ENCODE data around the gene ADK. TPM values are rescaled to one million over a fixed set of nuclear protein-coding genes. Genes with fewer than 3 reads are reported as not detected.

Gene ADK
- total and polyA plus RNA-seq, 2 experiments from 2014 or later, result 46.7 to 53.7 TPM

DNA sequence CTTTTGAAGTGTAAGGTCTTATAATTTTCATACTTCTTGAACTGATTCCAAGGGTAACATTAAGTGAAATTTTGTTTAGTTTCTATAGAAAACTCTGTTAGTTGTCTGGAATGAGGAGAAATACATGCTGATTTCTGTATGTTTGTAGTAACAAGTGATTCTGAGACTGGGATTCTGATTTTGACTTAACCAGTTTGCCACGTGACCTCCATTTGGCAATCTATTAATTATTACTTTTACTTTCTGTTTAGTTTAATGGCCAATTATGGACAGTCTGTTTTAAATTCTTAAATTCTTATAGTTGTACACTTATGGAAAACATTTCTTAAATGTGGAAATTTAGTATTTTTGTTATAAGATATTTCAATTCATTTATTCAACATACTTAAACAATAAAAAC, 163.1 kb downstream of the ADK start:
- Histone ChIP-seq H4K20me1 (ENCODE audit: insufficient read depth, poor library complexity, severe bottlenecking) (no peaks in the 10 kb centered on the region), H3K36me3 (replicated peaks; ENCODE audit: insufficient read depth, low read depth) (no peaks in the 10 kb centered on the region), H3K79me2 (no peaks in the 10 kb centered on the region), H3K27me3 (no peaks in the 10 kb centered on the region), H3K27ac (no peak overlapping the region), H3K9me3 (ENCODE audit: low read depth) (no peaks in the 10 kb centered on the region), H2AFZ (no peak overlapping the region), H3K4me3 (no peak overlapping the region), H3K4me2 (no peak overlapping the region), H3K9me2 (replicated peaks; ENCODE audit: insufficient read depth) (no peaks in the 10 kb centered on the region), H3K4me1 (ENCODE audit: insufficient read depth) (no peaks in the 10 kb centered on the region)
- TF ChIP-seq EZH2phosphoT487 (IDR thresholded peaks at IDR 0.05; ENCODE audit: low read depth, severe bottlenecking, unreplicated experiment), result no peak
- no peak for TF ChIP-seq EZH2 (IDR thresholded peaks at IDR 0.05; ENCODE audit: borderline replicate concordance)
- TF ChIP-seq, protein P1, sequence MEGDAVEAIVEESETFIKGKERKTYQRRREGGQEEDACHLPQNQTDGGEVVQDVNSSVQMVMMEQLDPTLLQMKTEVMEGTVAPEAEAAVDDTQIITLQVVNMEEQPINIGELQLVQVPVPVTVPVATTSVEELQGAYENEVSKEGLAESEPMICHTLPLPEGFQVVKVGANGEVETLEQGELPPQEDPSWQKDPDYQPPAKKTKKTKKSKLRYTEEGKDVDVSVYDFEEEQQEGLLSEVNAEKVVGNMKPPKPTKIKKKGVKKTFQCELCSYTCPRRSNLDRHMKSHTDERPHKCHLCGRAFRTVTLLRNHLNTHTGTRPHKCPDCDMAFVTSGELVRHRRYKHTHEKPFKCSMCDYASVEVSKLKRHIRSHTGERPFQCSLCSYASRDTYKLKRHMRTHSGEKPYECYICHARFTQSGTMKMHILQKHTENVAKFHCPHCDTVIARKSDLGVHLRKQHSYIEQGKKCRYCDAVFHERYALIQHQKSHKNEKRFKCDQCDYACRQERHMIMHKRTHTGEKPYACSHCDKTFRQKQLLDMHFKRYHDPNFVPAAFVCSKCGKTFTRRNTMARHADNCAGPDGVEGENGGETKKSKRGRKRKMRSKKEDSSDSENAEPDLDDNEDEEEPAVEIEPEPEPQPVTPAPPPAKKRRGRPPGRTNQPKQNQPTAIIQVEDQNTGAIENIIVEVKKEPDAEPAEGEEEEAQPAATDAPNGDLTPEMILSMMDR (IDR thresholded peaks at IDR 0.05; ENCODE audit: poor library complexity), result no peak
- 84% methylated on average over 1 of the region's 1 CpG for WGBS (ENCODE audit: low lambda C conversion rate, missing lambda C conversion rate)
- no peak for DNase-seq (ENCODE audit: low spot score)

DNA sequence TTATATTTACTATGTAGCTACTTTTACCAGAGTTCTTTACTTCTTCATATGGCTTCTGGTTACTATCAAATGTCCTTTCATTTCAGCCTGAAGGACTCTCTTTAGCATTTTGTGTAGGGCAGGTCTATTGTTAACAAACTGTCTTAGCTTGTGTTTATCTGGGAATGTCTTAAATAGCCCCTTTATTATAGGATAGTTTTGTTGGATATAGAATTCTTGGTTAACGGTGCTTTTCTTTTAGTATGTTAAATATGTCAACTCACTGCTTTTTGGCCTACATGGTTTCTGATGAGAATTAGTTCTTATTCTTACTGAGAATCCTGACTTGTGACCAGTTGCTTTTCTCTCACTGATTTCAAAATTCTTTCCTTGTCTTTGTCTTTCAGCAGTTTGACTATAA, 169.0 kb downstream of the ADK start:
- Histone ChIP-seq H3K27me3 (no peaks in the 10 kb centered on the region), H3K9me2 (replicated peaks; ENCODE audit: insufficient read depth) (no peaks in the 10 kb centered on the region), H3K36me3 (replicated peaks; ENCODE audit: insufficient read depth, low read depth) (no peaks in the 10 kb centered on the region), H2AFZ (no peak overlapping the region), H3K4me3 (no peak overlapping the region), H3K4me1 (ENCODE audit: insufficient read depth) (no peaks in the 10 kb centered on the region), H3K4me2 (no peak overlapping the region), H3K27ac (no peak overlapping the region), H3K9me3 (ENCODE audit: low read depth) (peaks cover 13% of the 10 kb centered on the region), H4K20me1 (ENCODE audit: insufficient read depth, poor library complexity, severe bottlenecking) (no peaks in the 10 kb centered on the region), H3K79me2 (no peaks in the 10 kb centered on the region)
- 92% methylated on average over 1 of the region's 1 CpG for WGBS (ENCODE audit: low lambda C conversion rate, missing lambda C conversion rate)
- TF ChIP-seq, protein P1 (IDR thresholded peaks at IDR 0.05; ENCODE audit: poor library complexity), result no peak
- no peak for TF ChIP-seq EZH2phosphoT487 (IDR thresholded peaks at IDR 0.05; ENCODE audit: low read depth, severe bottlenecking, unreplicated experiment)
- no peak for TF ChIP-seq EZH2 (IDR thresholded peaks at IDR 0.05; ENCODE audit: borderline replicate concordance)
- DNase-seq (ENCODE audit: low spot score), result no peak

DNA sequence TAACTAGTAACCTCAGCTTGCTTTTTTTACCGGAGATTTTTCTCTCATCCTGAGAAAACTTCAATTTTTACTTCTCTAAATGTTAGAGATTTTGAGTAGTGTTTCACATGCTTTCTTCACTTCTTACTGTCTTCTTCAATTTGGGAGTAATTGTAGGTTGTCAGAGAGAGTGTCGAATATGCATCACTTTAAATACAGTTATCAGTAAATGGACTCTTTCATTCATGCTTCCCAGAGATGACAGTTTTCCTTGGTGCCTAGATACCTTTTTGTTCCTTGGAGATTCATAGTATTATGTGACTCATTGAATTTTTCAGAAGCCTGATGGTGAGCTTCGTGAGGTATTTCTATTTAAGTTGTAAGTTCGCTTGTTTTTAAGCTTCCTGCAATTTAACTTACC, 169.7 kb downstream of the ADK start:
- no peak overlapping the region for H3K4me2 ChIP-seq
- H3K4me3 ChIP-seq, result no peak overlapping the region
- WGBS (ENCODE audit: low lambda C conversion rate, missing lambda C conversion rate), result 96% methylated on average over 4 of the region's 4 CpGs
- H3K4me1 ChIP-seq (ENCODE audit: insufficient read depth), result no peaks in the 10 kb centered on the region
- TF ChIP-seq, protein P1 (IDR thresholded peaks at IDR 0.05; ENCODE audit: poor library complexity), result no peak
- TF ChIP-seq EZH2 (IDR thresholded peaks at IDR 0.05; ENCODE audit: borderline replicate concordance), result no peak
- no peak for TF ChIP-seq EZH2phosphoT487 (IDR thresholded peaks at IDR 0.05; ENCODE audit: low read depth, severe bottlenecking, unreplicated experiment)
- H3K27ac ChIP-seq, result no peak overlapping the region
- no peaks in the 10 kb centered on the region for H3K36me3 ChIP-seq (replicated peaks; ENCODE audit: insufficient read depth, low read depth)
- H2AFZ ChIP-seq, result no peak overlapping the region
- H4K20me1 ChIP-seq (ENCODE audit: insufficient read depth, poor library complexity, severe bottlenecking), result no peaks in the 10 kb centered on the region
- peaks cover 13% of the 10 kb centered on the region for H3K9me3 ChIP-seq (ENCODE audit: low read depth)
- H3K79me2 ChIP-seq, result no peaks in the 10 kb centered on the region
- H3K27me3 ChIP-seq, result no peaks in the 10 kb centered on the region
- no peak for DNase-seq (ENCODE audit: low spot score)
- no peaks in the 10 kb centered on the region for H3K9me2 ChIP-seq (replicated peaks; ENCODE audit: insufficient read depth)

DNA sequence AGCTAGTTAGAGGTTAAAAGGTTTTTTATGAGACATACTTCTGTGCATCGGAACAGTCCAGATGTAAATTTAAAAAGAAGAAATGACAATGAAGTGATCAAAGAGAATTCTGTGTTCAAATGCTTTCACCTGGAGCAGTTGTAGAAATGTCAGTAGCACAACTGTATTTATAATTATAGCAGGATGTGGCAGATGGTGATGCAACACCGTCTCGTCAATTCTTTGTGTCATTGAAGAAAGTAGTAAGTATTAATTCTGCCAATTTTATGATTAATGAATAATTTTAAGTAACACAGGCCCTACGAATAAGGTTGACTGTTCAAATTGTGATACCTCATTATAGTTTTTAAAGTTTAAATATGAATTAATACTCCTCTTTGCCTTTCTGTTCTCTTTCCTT, 171.1 kb downstream of the ADK start:
- Histone ChIP-seq H3K79me2 (peaks cover 2% of the 10 kb centered on the region), H2AFZ (no peak overlapping the region), H3K9me2 (replicated peaks; ENCODE audit: insufficient read depth) (no peaks in the 10 kb centered on the region), H3K27me3 (no peaks in the 10 kb centered on the region), H4K20me1 (ENCODE audit: insufficient read depth, poor library complexity, severe bottlenecking) (no peaks in the 10 kb centered on the region), H3K4me3 (no peak overlapping the region), H3K27ac (no peak overlapping the region), H3K36me3 (replicated peaks; ENCODE audit: insufficient read depth, low read depth) (no peaks in the 10 kb centered on the region), H3K9me3 (ENCODE audit: low read depth) (peaks cover 13% of the 10 kb centered on the region), H3K4me2 (no peak overlapping the region), H3K4me1 (ENCODE audit: insufficient read depth) (no peaks in the 10 kb centered on the region)
- no peak for TF ChIP-seq EZH2phosphoT487 (IDR thresholded peaks at IDR 0.05; ENCODE audit: low read depth, severe bottlenecking, unreplicated experiment)
- TF ChIP-seq, protein P1 (IDR thresholded peaks at IDR 0.05; ENCODE audit: poor library complexity), result no peak
- TF ChIP-seq EZH2 (IDR thresholded peaks at IDR 0.05; ENCODE audit: borderline replicate concordance), result no peak
- DNase-seq (ENCODE audit: low spot score), result no peak
- WGBS (ENCODE audit: low lambda C conversion rate, missing lambda C conversion rate), result 86% methylated on average over 4 of the region's 4 CpGs
